NCI-H146 treated with DMSO at 0.1 percent for 48 hours (cell line): ENCODE results near the gene DHX38.
"Not testable (repeated sequence)": the region's sequence is repeated elsewhere in the genome, so short reads cannot be mapped to it uniquely, and the experiment has no call there.

Experiments
- DNase-seq: peaks from one replicate; lab custom pipeline; 2025; ENCODE audit not compliant: unreplicated experiment; lab: John Stamatoyannopoulos, UW

DHX38 gene

GRCh38 chr16:72093448-72094265 lies at the start of gene DHX38, which contains the start of gene TXNL4B:
Gene DHX38, plus strand, starts transcription at chr16:72093847. Its CDS starts 2,311 bp downstream, at chr16:72096158.
Gene TXNL4B, minus strand, starts transcription at chr16:72093620. Its CDS starts 2,871 bp downstream, at chr16:72090749.
- peak; percentile 93 for DNase-seq

- no peak for DNase-seq
These were observed 49.4 kb upstream of the DHX38 start for GRCh38 chr16:72044296-72044695.

- DNase-seq, result no peak
These were observed 48.8 kb upstream of the DHX38 start for GRCh38 chr16:72044825-72045359.

GRCh38 chr16:72049110-72049509 lies 44.5 kb upstream of the DHX38 start:
- no peak for DNase-seq

- no peak for DNase-seq
These were observed 42.7 kb upstream of the DHX38 start for GRCh38 chr16:72050769-72051464.

GRCh38 chr16:72051818-72052217 lies 41.8 kb upstream of the DHX38 start:
- no peak for DNase-seq

GRCh38 chr16:72054254-72054847 lies 39.3 kb upstream of the DHX38 start, which contains the start of gene HP:
Gene HP, plus strand, starts transcription at chr16:72054505. Its CDS starts 148 bp downstream, at chr16:72054653.
- DNase-seq, result not testable (repeated sequence)

GRCh38 chr16:72055911-72056310 lies 37.7 kb upstream of the DHX38 start:
- no peak for DNase-seq

GRCh38 chr16:72057313-72057712 lies 36.3 kb upstream of the DHX38 start:
- DNase-seq, result not testable (repeated sequence)

- DNase-seq, result not testable (repeated sequence)
These were observed 34.6 kb upstream of the DHX38 start for GRCh38 chr16:72059060-72059459.

GRCh38 chr16:72060405-72060804 lies 33.2 kb upstream of the DHX38 start:
- no peak for DNase-seq

GRCh38 chr16:72061564-72061963 lies 32.1 kb upstream of the DHX38 start:
- DNase-seq, result no peak

GRCh38 chr16:72064361-72064894 lies 29.2 kb upstream of the DHX38 start:
- DNase-seq, result no peak

- DNase-seq, result no peak
These were observed 26.9 kb upstream of the DHX38 start for GRCh38 chr16:72066747-72067146.

GRCh38 chr16:72068930-72069329 lies 24.7 kb upstream of the DHX38 start:
- DNase-seq, result no peak

- DNase-seq, result no peak
These were observed 20.9 kb upstream of the DHX38 start for GRCh38 chr16:72072514-72073342.

GRCh38 chr16:72073560-72074230 lies 20.0 kb upstream of the DHX38 start:
- DNase-seq, result no peak

- DNase-seq, result not testable (repeated sequence)
These were observed 18.6 kb upstream of the DHX38 start for GRCh38 chr16:72075067-72075466.

- DNase-seq, result not testable (repeated sequence)
These were observed 16.5 kb upstream of the DHX38 start for GRCh38 chr16:72076991-72077706.
